ENCODE measurements around the gene PLAAT3.
"Not testable (repeated sequence)": the region's sequence is repeated elsewhere in the genome, so short reads cannot be mapped to it uniquely, and the experiment has no call there.

The PLAAT3 gene

DNA sequence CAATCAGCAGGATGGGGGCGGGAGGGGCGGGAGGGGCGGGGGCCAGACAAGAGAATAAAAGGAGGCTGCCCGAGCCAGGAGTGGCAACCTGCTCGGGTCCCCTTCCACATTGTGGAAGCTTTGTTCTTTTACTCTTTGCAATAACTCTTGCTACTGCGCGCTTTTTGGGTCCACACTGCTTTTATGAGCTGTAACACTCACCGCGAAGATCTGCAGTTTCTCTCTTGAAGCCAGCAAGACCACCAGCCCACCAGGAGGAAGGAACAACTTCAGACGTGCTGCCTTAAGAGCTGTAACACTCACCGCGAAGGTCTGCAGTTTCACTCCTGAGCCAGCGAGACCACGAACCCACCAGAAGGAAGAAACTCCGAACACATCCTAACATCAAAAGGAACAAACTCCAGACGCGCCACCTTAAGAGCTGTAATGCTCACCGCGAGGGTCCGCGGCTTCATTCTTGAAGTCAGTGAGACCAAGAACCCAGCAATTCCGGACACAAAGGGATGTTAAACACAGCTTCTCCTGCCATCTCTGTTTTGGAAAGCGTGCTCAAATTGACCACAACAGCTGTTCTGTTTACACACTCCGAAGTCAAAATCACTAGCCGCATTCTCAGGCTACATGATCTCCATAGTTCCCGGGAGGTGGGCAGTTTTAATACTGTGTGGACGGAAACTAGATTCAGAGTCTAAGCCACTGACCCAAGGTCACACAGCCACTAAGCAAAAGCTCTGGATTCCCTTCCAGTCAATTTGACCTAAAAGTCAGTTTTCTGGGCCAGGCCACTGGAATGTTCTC is 62.9 kb downstream of the PLAAT3 start:
- Mint-ChIP-seq H3K9me3 (no peaks in the 10 kb centered on the region), H3K4me1 (peaks cover 13% of the 10 kb centered on the region), H3K27ac (no peak overlapping the region), H3K36me3 (peaks cover 4% of the 10 kb centered on the region), H3K27me3 (peaks cover 8% of the 10 kb centered on the region), H3K4me3 (peak overlapping the region; percentile 43)
- ATAC-seq (ENCODE audit: low read depth), result no peak
- no peak for DNase-seq (ENCODE audit: low spot score in 2 of 2)

DNA sequence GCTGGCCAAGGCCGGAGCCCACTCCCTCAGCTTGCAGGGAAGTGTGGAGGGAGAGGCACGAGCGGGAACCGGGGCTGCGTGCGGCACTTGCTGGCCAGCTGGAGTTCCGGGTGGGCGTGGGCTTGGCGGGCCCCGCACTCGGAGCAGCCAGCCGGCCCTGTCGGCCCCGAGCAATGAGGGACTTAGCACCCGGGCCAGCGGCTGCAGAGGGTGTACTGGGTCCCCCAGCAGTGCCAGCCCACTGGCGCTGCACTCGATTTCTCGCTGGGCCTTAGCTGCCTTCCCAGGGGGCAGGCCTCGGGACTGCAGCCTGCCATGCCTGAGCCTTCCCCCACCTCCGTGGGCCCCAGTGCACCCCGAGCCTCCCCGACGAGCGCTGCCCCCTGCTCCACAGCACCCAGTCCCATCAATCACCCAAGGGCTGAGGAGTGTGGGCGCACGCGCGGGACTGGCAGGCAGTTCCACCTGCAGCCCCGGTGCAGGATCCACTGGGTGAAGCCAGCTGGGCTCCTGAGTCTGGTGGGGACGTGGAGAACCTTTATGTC is 64.0 kb downstream of the PLAAT3 start:
- peaks cover 13% of the 10 kb centered on the region for H3K4me1 Mint-ChIP-seq
- H3K9me3 Mint-ChIP-seq; H3K27me3 Mint-ChIP-seq; ATAC-seq (ENCODE audit: low read depth); H3K4me3 Mint-ChIP-seq; H3K27ac Mint-ChIP-seq; H3K36me3 Mint-ChIP-seq; DNase-seq (ENCODE audit: low spot score in 2 of 2): not testable (repeated sequence)

GRCh38 chr11:63549411-63549810 is 64.8 kb downstream of the PLAAT3 start:
- H3K9me3 Mint-ChIP-seq, result no peaks in the 10 kb centered on the region
- DNase-seq (ENCODE audit: low spot score in 2 of 2) (no peak), ATAC-seq (ENCODE audit: low read depth) (no peak)
- H3K27me3 Mint-ChIP-seq, result peaks cover 8% of the 10 kb centered on the region
- H3K36me3 Mint-ChIP-seq, result peaks cover 6% of the 10 kb centered on the region
- no peak overlapping the region for H3K4me3 Mint-ChIP-seq
- H3K27ac Mint-ChIP-seq, result no peak overlapping the region
- peaks cover 13% of the 10 kb centered on the region for H3K4me1 Mint-ChIP-seq

GRCh38 chr11:63548178-63548577 is 66.1 kb downstream of the PLAAT3 start:
- DNase-seq (ENCODE audit: low spot score in 2 of 2) (no peak), ATAC-seq (ENCODE audit: low read depth) (no peak)
- H3K27ac Mint-ChIP-seq, result no peak overlapping the region
- peaks cover 16% of the 10 kb centered on the region for H3K4me1 Mint-ChIP-seq
- peaks cover 8% of the 10 kb centered on the region for H3K27me3 Mint-ChIP-seq
- H3K9me3 Mint-ChIP-seq, result no peaks in the 10 kb centered on the region
- H3K36me3 Mint-ChIP-seq, result peaks cover 6% of the 10 kb centered on the region
- H3K4me3 Mint-ChIP-seq, result no peak overlapping the region

- ATAC-seq (ENCODE audit: low read depth) (no peak), DNase-seq (ENCODE audit: low spot score in 2 of 2) (no peak)
- peaks cover 5% of the 10 kb centered on the region for H3K27me3 Mint-ChIP-seq
- H3K36me3 Mint-ChIP-seq, result peaks cover 5% of the 10 kb centered on the region
- peaks cover 13% of the 10 kb centered on the region for H3K4me1 Mint-ChIP-seq
- H3K27ac Mint-ChIP-seq, result no peak overlapping the region
- H3K4me3 Mint-ChIP-seq, result no peak overlapping the region
- no peaks in the 10 kb centered on the region for H3K9me3 Mint-ChIP-seq
These were observed 67.2 kb downstream of the PLAAT3 start for GRCh38 chr11:63547061-63547460.

DNA sequence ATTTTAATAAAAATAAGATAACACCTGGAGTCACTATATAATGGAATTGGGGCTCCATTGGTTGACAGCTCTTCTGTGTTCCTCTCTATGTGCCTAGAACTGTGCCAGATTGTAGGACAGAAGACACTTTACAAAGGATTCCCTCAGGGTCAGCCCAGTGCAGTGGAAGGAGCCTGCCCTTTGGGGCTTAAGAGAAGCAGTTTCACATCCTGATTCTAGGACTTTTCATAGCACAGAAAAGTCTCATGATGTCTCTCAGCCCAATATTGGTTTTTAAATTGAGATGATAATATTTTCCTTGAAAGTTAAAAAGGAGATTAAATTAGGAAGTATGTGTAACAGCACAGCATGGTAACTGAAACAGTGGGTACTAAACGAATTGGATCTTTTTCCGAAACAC is 70.5 kb downstream of the PLAAT3 start:
- Mint-ChIP-seq H3K27me3 (no peaks in the 10 kb centered on the region), H3K4me3 (no peak overlapping the region), H3K4me1 (peaks cover 11% of the 10 kb centered on the region), H3K27ac (peak overlapping the region; percentile 65), H3K36me3 (peaks cover 5% of the 10 kb centered on the region), H3K9me3 (no peaks in the 10 kb centered on the region)
- ATAC-seq (ENCODE audit: low read depth) (peak; percentile 93), DNase-seq (ENCODE audit: low spot score in 2 of 2) (no peak)

GRCh38 chr11:63542506-63542905 is 71.7 kb downstream of the PLAAT3 start:
- H3K4me3 Mint-ChIP-seq; H3K27me3 Mint-ChIP-seq; H3K9me3 Mint-ChIP-seq; DNase-seq (ENCODE audit: low spot score in 2 of 2); ATAC-seq (ENCODE audit: low read depth); H3K36me3 Mint-ChIP-seq: not testable (repeated sequence)
- Mint-ChIP-seq H3K27ac (peak overlapping the region; percentile 5), H3K4me1 (peaks cover 22% of the 10 kb centered on the region)

GRCh38 chr11:63537293-63538101 is 76.7 kb downstream of the PLAAT3 start:
- Mint-ChIP-seq H3K36me3 (peaks cover 3% of the 10 kb centered on the region), H3K9me3 (no peaks in the 10 kb centered on the region), H3K27ac (peak overlapping the region; percentile 92), H3K4me3 (peak overlapping the region; percentile 88), H3K27me3 (no peaks in the 10 kb centered on the region), H3K4me1 (peaks cover 23% of the 10 kb centered on the region)
- DNase-seq (ENCODE audit: low spot score in 2 of 2), result no peak
- peak; percentile 34 for ATAC-seq (ENCODE audit: low read depth)

DNA sequence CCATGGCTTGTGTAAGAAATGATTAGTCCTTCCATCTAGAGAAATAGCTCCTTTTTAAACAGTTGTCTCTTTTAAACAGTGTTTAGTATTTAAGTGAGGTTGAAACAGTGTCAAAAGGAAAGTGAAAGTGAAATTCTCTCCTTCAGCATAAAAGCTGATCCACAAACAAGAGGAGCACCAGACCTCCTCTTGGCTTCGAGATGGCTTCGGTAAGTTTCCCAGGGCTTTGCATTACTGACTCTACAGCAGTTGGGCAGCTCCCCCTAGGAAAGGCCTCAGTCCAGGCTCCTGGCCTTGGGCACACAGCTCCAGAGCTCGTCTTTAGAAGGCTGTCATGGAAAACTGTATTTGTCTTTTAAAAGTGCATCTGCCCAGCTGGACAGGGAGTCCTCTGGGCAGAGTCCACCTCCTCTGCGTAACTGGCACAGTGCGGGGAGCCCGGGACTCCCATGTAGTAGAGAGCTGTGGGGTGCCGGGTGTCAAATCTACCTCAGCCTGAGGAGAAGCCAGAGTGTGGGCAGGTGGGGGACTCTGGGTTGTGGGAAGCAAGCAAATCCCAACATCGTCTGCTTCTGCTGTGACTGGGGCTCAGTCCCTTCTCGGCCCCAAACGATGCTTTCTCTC is 77.5 kb downstream of the PLAAT3 start, which contains the start of gene PLAAT4:
Gene PLAAT4, plus strand, starts transcription at position 140 of the 624 bp plus-strand sequence. Its CDS starts 61 bp downstream, at position 201.
- Mint-ChIP-seq H3K27me3 (no peaks in the 10 kb centered on the region), H3K4me1 (peaks cover 29% of the 10 kb centered on the region), H3K27ac (peak within 1 kb of the TSS; percentile 92), H3K9me3 (no peaks in the 10 kb centered on the region), H3K4me3 (peak within 1 kb of the TSS; percentile 88), H3K36me3 (peaks cover 3% of the 10 kb centered on the region)
- DNase-seq (ENCODE audit: low spot score in 2 of 2), result peak in 1 of 2 donors; percentile 32
- ATAC-seq (ENCODE audit: low read depth), result peak; percentile 72

DNA sequence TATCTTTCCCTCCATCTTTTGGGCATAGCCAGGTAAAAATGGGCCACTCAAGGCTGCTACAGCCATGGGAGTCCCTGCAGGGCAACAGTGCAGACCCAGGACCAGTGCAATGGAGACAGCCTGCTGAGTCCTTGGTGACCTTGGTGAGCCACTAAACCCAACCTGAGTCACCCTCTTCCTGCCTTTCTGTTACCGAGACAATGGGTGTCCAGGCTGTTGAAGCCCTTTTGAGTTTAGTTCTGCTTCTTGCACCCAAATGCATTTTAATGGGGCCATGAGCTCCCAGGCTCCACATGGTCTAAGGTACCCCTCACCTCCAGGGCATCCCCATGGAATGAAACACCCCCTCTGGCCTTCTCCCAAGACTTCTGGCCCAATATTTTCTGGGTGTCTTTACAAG is 78.5 kb downstream of the PLAAT3 start:
- H3K27ac Mint-ChIP-seq, result peak overlapping the region; percentile 92
- ATAC-seq (ENCODE audit: low read depth) (no peak), DNase-seq (ENCODE audit: low spot score in 2 of 2) (no peak)
- peaks cover 3% of the 10 kb centered on the region for H3K36me3 Mint-ChIP-seq
- no peaks in the 10 kb centered on the region for H3K27me3 Mint-ChIP-seq
- peaks cover 35% of the 10 kb centered on the region for H3K4me1 Mint-ChIP-seq
- H3K9me3 Mint-ChIP-seq, result no peaks in the 10 kb centered on the region
- H3K4me3 Mint-ChIP-seq, result peak overlapping the region; percentile 88

GRCh38 chr11:63534895-63535461 is 79.3 kb downstream of the PLAAT3 start:
- Mint-ChIP-seq H3K27me3 (no peaks in the 10 kb centered on the region), H3K27ac (no peak overlapping the region), H3K4me1 (peaks cover 35% of the 10 kb centered on the region), H3K36me3 (peaks cover 3% of the 10 kb centered on the region), H3K4me3 (no peak overlapping the region), H3K9me3 (no peaks in the 10 kb centered on the region)
- DNase-seq (ENCODE audit: low spot score in 2 of 2), result no peak
- peak; percentile 23 for ATAC-seq (ENCODE audit: low read depth)

GRCh38 chr11:63534076-63534475 is 80.2 kb downstream of the PLAAT3 start:
- H3K36me3 Mint-ChIP-seq, result peaks cover 3% of the 10 kb centered on the region
- H3K4me3 Mint-ChIP-seq, result no peak overlapping the region
- no peak overlapping the region for H3K27ac Mint-ChIP-seq
- peaks cover 35% of the 10 kb centered on the region for H3K4me1 Mint-ChIP-seq
- no peaks in the 10 kb centered on the region for H3K9me3 Mint-ChIP-seq
- no peaks in the 10 kb centered on the region for H3K27me3 Mint-ChIP-seq
- no peak for DNase-seq (ENCODE audit: low spot score in 2 of 2)
- no peak for ATAC-seq (ENCODE audit: low read depth)

GRCh38 chr11:63532799-63533475 is 81.3 kb downstream of the PLAAT3 start:
- no peaks in the 10 kb centered on the region for H3K9me3 Mint-ChIP-seq
- no peak for ATAC-seq (ENCODE audit: low read depth)
- peaks cover 30% of the 10 kb centered on the region for H3K4me1 Mint-ChIP-seq
- no peaks in the 10 kb centered on the region for H3K27me3 Mint-ChIP-seq
- H3K27ac Mint-ChIP-seq, result no peak overlapping the region
- DNase-seq (ENCODE audit: low spot score in 2 of 2), result no peak
- no peaks in the 10 kb centered on the region for H3K36me3 Mint-ChIP-seq
- no peak overlapping the region for H3K4me3 Mint-ChIP-seq

All from memory B cell (primary cell).